Stomach (tissue), 9 donors: ENCODE measurements around the gene DCAF11. TPM values are rescaled to one million over a fixed set of nuclear protein-coding genes. Genes with fewer than 3 reads are reported as not detected.
A peak's percentile ranks its signal among the peaks of the same experiment; 100 is the strongest.

ENCODE experiments used
- DNase-seq, 2 donors: peaks; one replicate each; pipeline versions ENCODE4 v3.0.0 to v3.0.0-alpha.2; 2013 to 2019
- H3K27ac ChIP-seq, 5 donors: fragments of 200-600 bp in 4 of 5; sonication (generic) in 4 of 5; one replicate each; pipeline ENCODE4 v1.5.1; 2013 to 2019; ENCODE audit warnings: mild to moderate bottlenecking in 1 of 5, moderate library complexity in 1 of 5
- H3K27me3 ChIP-seq, 3 donors: fragments of 200-600 bp; sonication (generic); one replicate each; pipeline ENCODE4 v1.5.1; 2017 to 2019; ENCODE audit warnings: mixed run types in 1 of 3
- H3K36me3 ChIP-seq, 4 donors: fragments of 200-600 bp; sonication (generic); 1 replicate in 3 of 4; 2 replicates in 1 of 4; pipeline ENCODE4 v1.5.1; 2016 to 2019
- H3K4me1 ChIP-seq, 4 donors: fragments of 200-600 bp; sonication (generic); one replicate each; pipeline ENCODE4 v1.5.1; 2016 to 2019
- H3K4me3 ChIP-seq, 4 donors: fragments of 200-600 bp; sonication (generic) in 3 of 4; one replicate each; pipeline ENCODE4 v1.5.1; 2016 to 2019; ENCODE audit warnings: mild to moderate bottlenecking in 1 of 4
- H3K9me3 ChIP-seq, 4 donors: fragments of 200-600 bp; sonication (generic); one replicate each; pipeline ENCODE4 v1.5.1; 2016 to 2019
- CTCF ChIP-seq, 7 experiments: fragments of 450-650 bp in 4 of 7; fragments of 200-600 bp in 3 of 7; sonication (generic) in 3 of 7; IDR thresholded peaks; one replicate each; pipeline ENCODE4 v1.5.1; 2016 to 2019; ENCODE audit warnings: antibody characterized with exemption in 7 of 7, control low read depth in 2 of 7, mild to moderate bottlenecking in 1 of 7
- EP300 ChIP-seq: sonication (generic); formaldehyde crosslinking; IDR thresholded peaks from one replicate; pipeline ENCODE4 v1.6.1; 2017; ENCODE audit warnings: antibody characterized with exemption
- POLR2A ChIP-seq, 4 donors: fragments of 450-650 bp; IDR thresholded peaks; one replicate each; pipeline ENCODE4 v1.6.1; 2016; ENCODE audit warnings: antibody characterized with exemption in 4 of 4, control low read depth in 2 of 4, mild to moderate bottlenecking in 1 of 4, moderate library complexity in 1 of 4
- POLR2AphosphoS5 ChIP-seq, 3 donors: sonication (generic); formaldehyde crosslinking; IDR thresholded peaks; one replicate each; pipeline ENCODE4 v1.6.1; 2016; ENCODE audit warnings: antibody characterized with exemption in 3 of 3
- WGBS, 5 donors: extraction: QIAGEN DNeasy Blood & Tissue Kit in 3 of 5; methylation state at CpG; one replicate each; pipeline versions ENCODE4 v1.1.5 to v1.1.7; 2013 to 2018; 5-methylcytosine and 5-hydroxymethylcytosine counted together
- intact Hi-C: fragments of 100-400 bp; cut with DNase I; formaldehyde crosslinking; loops from one replicate; pipeline ENCODE4 v1.15.1; 2023; ENCODE audit warnings: low total_unique reads
- polyA plus RNA-seq, 3 donors: library from polyadenylated mRNA; stranded (reverse); fragments of 200-250 nt; gene quantifications; one replicate each; pipeline ENCODE4 v1.2.3, GENCODE V29; 2013
- total RNA-seq, 5 donors: library from RNA; depleted of rRNA; stranded (reverse); fragments of >200 nt; gene quantifications; one replicate each; pipeline versions ENCODE4 v1.1.0 to v1.2.3, GENCODE V29; 2014 to 2016
- donor health status: healthy with polysubstance abuse.
- donor health status: Bipolar disorder and iron deficiency.
- donor health status: healthy.

The DCAF11 gene
- total and polyA plus RNA-seq, 8 donors: 27.7 to 396 (median 65.4) TPM

- 68 to 82% (median 74%) methylated on average over 11 to 13 of the region's 13 CpGs for WGBS, 5 donors
- Histone ChIP-seq H3K9me3 (no peaks in the 10 kb centered on the region), H3K4me3 (peak overlapping the region in 1 of 4 donors; percentile 94), H3K27ac (peak overlapping the region in 3 of 5 donors; percentile 14 to 92 (median 30)), H3K4me1 (peaks cover 18 to 72% (median 64%) of the 10 kb centered on the region in 4 donors), H3K27me3 (no peaks in the 10 kb centered on the region), H3K36me3 (peaks cover 24 to 35% (median 31%) of the 10 kb centered on the region in 4 donors)
- intact Hi-C loops: no loop called here
- no peak for DNase-seq
- TF ChIP-seq POLR2AphosphoS5 (IDR thresholded peaks at IDR 0.05): no peak
- TF ChIP-seq CTCF (IDR thresholded peaks at IDR 0.05): no peak
- TF ChIP-seq EP300: no peak
- no peak for TF ChIP-seq POLR2A (IDR thresholded peaks at IDR 0.05)
These were observed 24.1 kb downstream of the DCAF11 start for GRCh38 chr14:24138396-24139271.

GRCh38 chr14:24139272-24139934 lies 24.8 kb downstream of the DCAF11 start:
- TF ChIP-seq EP300 (no peak), POLR2AphosphoS5 (IDR thresholded peaks at IDR 0.05) (no peak), POLR2A (IDR thresholded peaks at IDR 0.05) (no peak), CTCF (IDR thresholded peaks at IDR 0.05) (no peak)
- Histone ChIP-seq H3K36me3 (peaks cover 28 to 43% (median 37%) of the 10 kb centered on the region in 4 donors), H3K4me3 (peak overlapping the region in 1 of 4 donors; percentile 71), H3K9me3 (no peaks in the 10 kb centered on the region), H3K27me3 (no peaks in the 10 kb centered on the region), H3K4me1 (peaks cover 18 to 74% (median 67%) of the 10 kb centered on the region in 4 donors), H3K27ac (peak overlapping the region in 4 of 5 donors; percentile 14 to 92 (median 60))
- intact Hi-C loops: no loop called here
- no peak for DNase-seq
- 75 to 87% (median 78%) methylated on average over 9 of the region's 9 CpGs for WGBS, 5 donors

GRCh38 chr14:24141097-24141880 lies 26.7 kb downstream of the DCAF11 start, which contains the start of gene EMC9:
EMC9 (minus strand) TSS chr14:24141591; CDS start chr14:24141304, 287 bp downstream.
- Histone ChIP-seq H3K36me3 (peaks cover 28 to 43% (median 37%) of the 10 kb centered on the region in 4 donors), H3K27me3 (no peaks in the 10 kb centered on the region), H3K4me3 (peak within 1 kb of the TSS; percentile 71 to 85 (median 76)), H3K4me1 (peaks cover 28 to 84% (median 77%) of the 10 kb centered on the region in 4 donors), H3K27ac (peak within 1 kb of the TSS; percentile 89 to 94 (median 92)), H3K9me3 (no peaks in the 10 kb centered on the region)
- intact Hi-C loops: no loop called here
- TF ChIP-seq POLR2AphosphoS5 (IDR thresholded peaks at IDR 0.05) (peak; percentile 66 to 84 (median 77)), CTCF (IDR thresholded peaks at IDR 0.05) (peak in 5 of 7 experiments; percentile 50 to 72 (median 66)), POLR2A (IDR thresholded peaks at IDR 0.05) (peak in 1 of 4 donors; percentile 30), EP300 (no peak)
- DNase-seq: peak; percentile 100
- 0 to 1% (median 0%) methylated on average over 30 to 65 of the region's 65 CpGs for WGBS, 5 donors
